ENCODE results near the gene CDH23.

Gene CDH23

GRCh38 chr10:71542478-71542877, 145.8 kb downstream of the CDH23 start:
- Histone ChIP-seq H2AFZ (ENCODE audit: low read length) (no peak overlapping the region), H3K4me3 (ENCODE audit: low read length, poor library complexity, severe bottlenecking) (no peak overlapping the region), H3F3A (ENCODE audit: low read depth) (no peaks in the 10 kb centered on the region), H3K4me2 (ENCODE audit: low read depth, low read length, poor library complexity, severe bottlenecking) (no peak overlapping the region), H3K9me3 (ENCODE audit: insufficient read depth, low read depth, low read length) (no peaks in the 10 kb centered on the region), H3K36me3 (ENCODE audit: insufficient read depth, low read length) (no peaks in the 10 kb centered on the region), H4K20me1 (ENCODE audit: insufficient read depth, low read length, poor library complexity, severe bottlenecking) (no peaks in the 10 kb centered on the region), H3K79me2 (ENCODE audit: insufficient read depth, low read length) (no peaks in the 10 kb centered on the region), H3K4me1 (ENCODE audit: insufficient read depth, low read length, poor library complexity, severe bottlenecking) (no peaks in the 10 kb centered on the region), H3K9me2 (replicated peaks; ENCODE audit: low read depth, low read length) (no peaks in the 10 kb centered on the region), H3K9ac (ENCODE audit: low read depth, low read length, poor library complexity, severe bottlenecking) (no peak overlapping the region), H3K27me3 (ENCODE audit: insufficient read depth, low read length, poor library complexity, severe bottlenecking) (peaks cover 7% of the 10 kb centered on the region)
- no peak for TF ChIP-seq CTCF (conservative IDR thresholded peaks at IDR 0.05; ENCODE audit: low read length)
- no peak for TF ChIP-seq EZH2phosphoT487 (IDR thresholded peaks at IDR 0.05; ENCODE audit: borderline replicate concordance)

- no peaks in the 10 kb centered on the region for H3K9me3 ChIP-seq (ENCODE audit: insufficient read depth, low read depth, low read length)
- TF ChIP-seq EZH2phosphoT487 (IDR thresholded peaks at IDR 0.05; ENCODE audit: borderline replicate concordance) = no peak
- no peak for TF ChIP-seq CTCF (conservative IDR thresholded peaks at IDR 0.05; ENCODE audit: low read length)
- H3K9me2 ChIP-seq (replicated peaks; ENCODE audit: low read depth, low read length) = no peaks in the 10 kb centered on the region
- no peak overlapping the region for H2AFZ ChIP-seq (ENCODE audit: low read length)
- no peak overlapping the region for H3K4me2 ChIP-seq (ENCODE audit: low read depth, low read length, poor library complexity, severe bottlenecking)
- no peak overlapping the region for H3K9ac ChIP-seq (ENCODE audit: low read depth, low read length, poor library complexity, severe bottlenecking)
- H3K79me2 ChIP-seq (ENCODE audit: insufficient read depth, low read length) = no peaks in the 10 kb centered on the region
- H3K36me3 ChIP-seq (ENCODE audit: insufficient read depth, low read length) = no peaks in the 10 kb centered on the region
- H4K20me1 ChIP-seq (ENCODE audit: insufficient read depth, low read length, poor library complexity, severe bottlenecking) = no peaks in the 10 kb centered on the region
- no peaks in the 10 kb centered on the region for H3F3A ChIP-seq (ENCODE audit: low read depth)
- H3K27me3 ChIP-seq (ENCODE audit: insufficient read depth, low read length, poor library complexity, severe bottlenecking) = peaks cover 7% of the 10 kb centered on the region
- no peaks in the 10 kb centered on the region for H3K4me1 ChIP-seq (ENCODE audit: insufficient read depth, low read length, poor library complexity, severe bottlenecking)
- H3K4me3 ChIP-seq (ENCODE audit: low read length, poor library complexity, severe bottlenecking) = no peak overlapping the region
Measured at GRCh38 chr10:71543608-71544170, 147.0 kb downstream of the CDH23 start.

GRCh38 chr10:71545001-71545400, 148.3 kb downstream of the CDH23 start:
- H3K9ac ChIP-seq (ENCODE audit: low read depth, low read length, poor library complexity, severe bottlenecking) = no peak overlapping the region
- no peaks in the 10 kb centered on the region for H3K9me3 ChIP-seq (ENCODE audit: insufficient read depth, low read depth, low read length)
- H3K4me1 ChIP-seq (ENCODE audit: insufficient read depth, low read length, poor library complexity, severe bottlenecking) = no peaks in the 10 kb centered on the region
- no peaks in the 10 kb centered on the region for H3K36me3 ChIP-seq (ENCODE audit: insufficient read depth, low read length)
- H3K79me2 ChIP-seq (ENCODE audit: insufficient read depth, low read length) = no peaks in the 10 kb centered on the region
- H3K9me2 ChIP-seq (replicated peaks; ENCODE audit: low read depth, low read length) = no peaks in the 10 kb centered on the region
- H3K4me2 ChIP-seq (ENCODE audit: low read depth, low read length, poor library complexity, severe bottlenecking) = no peak overlapping the region
- H3K27me3 ChIP-seq (ENCODE audit: insufficient read depth, low read length, poor library complexity, severe bottlenecking) = peaks cover 1% of the 10 kb centered on the region
- no peak for TF ChIP-seq EZH2phosphoT487 (IDR thresholded peaks at IDR 0.05; ENCODE audit: borderline replicate concordance)
- no peak for TF ChIP-seq CTCF (conservative IDR thresholded peaks at IDR 0.05; ENCODE audit: low read length)
- H3F3A ChIP-seq (ENCODE audit: low read depth) = no peaks in the 10 kb centered on the region
- no peak overlapping the region for H2AFZ ChIP-seq (ENCODE audit: low read length)
- no peak overlapping the region for H3K4me3 ChIP-seq (ENCODE audit: low read length, poor library complexity, severe bottlenecking)
- no peaks in the 10 kb centered on the region for H4K20me1 ChIP-seq (ENCODE audit: insufficient read depth, low read length, poor library complexity, severe bottlenecking)

Measured in Loucy (cell line).